NCI-H1930 (cell line): ENCODE results near the gene SANBR.
A peak's percentile ranks its signal among the peaks of the same experiment; 100 is the strongest.
"Not testable (repeated sequence)": the region's sequence is repeated elsewhere in the genome, so short reads cannot be mapped to it uniquely, and the experiment has no call there.

Experiments used
- DNase-seq, 2 experiments: peaks; one replicate each; lab custom pipeline; 2025; lab: John Stamatoyannopoulos, UW

The SANBR gene

DNA sequence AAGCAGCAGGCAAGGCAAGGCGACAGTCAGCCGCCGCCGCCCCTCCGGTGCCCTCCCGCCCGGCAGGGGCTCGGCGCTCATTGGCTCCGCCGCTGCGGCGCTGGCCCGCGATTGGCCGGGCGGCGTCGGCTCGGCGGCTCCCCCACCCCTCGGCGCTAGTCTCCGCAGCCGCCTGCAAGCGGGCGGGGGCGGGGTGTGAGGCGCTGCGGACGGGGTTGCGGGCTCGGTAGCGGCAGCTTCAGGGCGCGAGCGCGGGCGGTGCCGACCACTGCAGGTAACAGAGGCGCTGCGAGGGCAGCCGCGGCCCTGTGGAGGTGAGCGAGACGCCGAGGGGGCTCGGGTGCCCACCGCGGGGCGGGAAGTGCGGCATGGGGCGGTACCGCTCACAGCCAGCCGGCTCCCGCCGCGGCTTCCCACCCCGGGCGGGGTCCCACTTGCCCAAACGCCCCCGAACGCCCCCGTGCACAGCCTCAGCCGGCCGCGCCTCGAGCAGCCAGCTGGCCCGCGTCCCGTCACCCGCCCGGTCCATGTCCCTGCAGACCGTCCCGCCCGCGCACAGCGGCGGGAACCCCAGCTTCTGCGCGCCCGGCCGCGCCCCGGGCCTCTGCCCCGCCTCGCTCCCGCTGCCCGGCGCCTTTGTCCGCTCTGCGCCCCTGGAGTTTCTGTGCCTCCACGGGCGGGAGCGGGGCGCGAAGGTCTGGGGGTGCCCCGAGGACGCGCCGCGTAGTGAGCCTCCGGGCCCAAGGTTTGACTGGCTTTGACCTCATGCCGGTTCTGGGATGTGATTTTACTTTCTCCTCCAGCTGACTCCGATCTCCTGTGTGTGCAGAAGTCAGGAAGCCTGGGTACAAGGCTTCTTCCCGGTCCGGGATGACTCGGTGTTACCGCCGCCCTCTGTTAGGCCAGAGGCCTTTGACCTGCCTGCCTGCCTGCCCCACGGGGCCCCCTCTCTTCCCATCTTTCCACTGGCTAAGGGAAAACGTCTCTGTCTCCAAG lies at the start of gene SANBR:
TSS of gene SANBR (plus strand) at position 158 of the 996 bp plus-strand sequence. CDS start 4,480 bp downstream, outside the sequence.
- peak; percentile 72 to 88 for DNase-seq

DNA sequence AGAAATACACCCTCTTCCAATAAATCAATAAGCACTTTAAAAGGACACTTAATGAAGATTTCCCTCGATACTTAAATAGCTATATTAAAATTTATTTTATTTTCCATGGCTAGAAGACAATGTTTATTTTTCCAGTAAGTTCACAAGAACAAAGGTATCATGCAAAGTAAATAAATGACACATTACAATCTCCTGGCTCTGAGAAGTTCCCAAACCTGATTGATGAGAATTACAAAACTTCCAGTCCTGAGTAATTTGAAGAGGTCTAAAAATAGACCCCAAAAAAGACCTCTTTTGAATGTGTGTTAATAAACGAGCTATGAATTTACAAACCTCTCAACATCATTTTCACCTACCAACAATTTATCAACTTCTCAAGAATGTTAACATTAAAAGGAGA lies 49.7 kb upstream of the SANBR start:
- no peak for DNase-seq

DNA sequence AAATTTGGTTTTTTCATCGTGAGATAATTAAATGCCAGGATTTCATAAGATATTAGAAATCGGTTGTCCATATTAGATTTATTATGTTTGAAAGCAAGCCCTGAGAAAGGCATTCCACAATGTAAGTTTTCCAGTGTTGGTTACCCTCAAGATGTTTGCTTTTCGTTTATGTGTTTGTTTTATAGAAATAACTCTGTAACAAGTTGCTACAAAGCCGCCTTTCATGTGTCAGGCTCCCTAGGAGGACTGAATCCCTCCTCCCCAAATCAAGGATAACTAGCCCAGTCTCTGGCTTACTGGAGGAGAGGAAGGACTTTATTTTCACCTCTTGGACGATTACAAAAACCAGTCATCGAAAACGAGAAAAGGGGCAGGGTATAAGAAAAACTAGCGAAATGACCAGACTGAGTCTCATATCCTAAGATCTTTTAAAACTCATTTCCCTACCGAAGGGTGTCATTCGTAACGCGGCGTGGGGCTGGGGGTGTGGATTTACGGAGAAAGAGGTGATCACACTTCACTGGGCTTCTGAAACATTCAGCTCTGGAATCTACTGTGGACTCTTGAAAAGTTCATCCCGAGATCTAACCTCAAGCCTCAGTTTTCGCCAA lies 49.2 kb upstream of the SANBR start:
- DNase-seq, result no peak

DNA sequence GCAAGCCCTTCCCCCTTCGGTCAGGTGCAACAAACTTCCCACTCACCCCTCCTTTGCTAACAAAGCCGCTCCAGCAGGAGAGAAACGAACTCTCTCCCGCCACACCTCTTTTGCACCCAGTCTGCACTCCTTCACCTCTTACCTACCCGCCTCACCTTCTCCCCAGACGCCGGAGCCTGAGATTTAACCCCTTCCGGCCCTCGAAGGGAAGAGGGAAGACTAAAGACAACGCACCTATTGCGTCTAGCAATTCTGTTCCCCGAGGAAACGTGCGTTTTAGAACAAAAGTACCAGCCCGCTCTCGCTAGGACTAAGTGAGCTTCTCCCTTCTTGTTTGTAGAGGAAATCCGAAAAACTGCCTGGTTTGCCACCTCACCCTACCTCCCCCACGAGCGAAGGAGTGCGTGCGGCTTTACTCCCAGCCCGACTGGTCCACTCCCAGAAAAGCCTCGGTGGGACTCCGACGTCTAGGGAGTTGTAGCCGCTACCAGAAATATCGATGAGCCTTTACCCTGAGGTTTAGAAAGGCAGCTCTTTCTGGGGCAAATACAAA lies 48.6 kb upstream of the SANBR start:
- peak; percentile 44 to 78 for DNase-seq

DNA sequence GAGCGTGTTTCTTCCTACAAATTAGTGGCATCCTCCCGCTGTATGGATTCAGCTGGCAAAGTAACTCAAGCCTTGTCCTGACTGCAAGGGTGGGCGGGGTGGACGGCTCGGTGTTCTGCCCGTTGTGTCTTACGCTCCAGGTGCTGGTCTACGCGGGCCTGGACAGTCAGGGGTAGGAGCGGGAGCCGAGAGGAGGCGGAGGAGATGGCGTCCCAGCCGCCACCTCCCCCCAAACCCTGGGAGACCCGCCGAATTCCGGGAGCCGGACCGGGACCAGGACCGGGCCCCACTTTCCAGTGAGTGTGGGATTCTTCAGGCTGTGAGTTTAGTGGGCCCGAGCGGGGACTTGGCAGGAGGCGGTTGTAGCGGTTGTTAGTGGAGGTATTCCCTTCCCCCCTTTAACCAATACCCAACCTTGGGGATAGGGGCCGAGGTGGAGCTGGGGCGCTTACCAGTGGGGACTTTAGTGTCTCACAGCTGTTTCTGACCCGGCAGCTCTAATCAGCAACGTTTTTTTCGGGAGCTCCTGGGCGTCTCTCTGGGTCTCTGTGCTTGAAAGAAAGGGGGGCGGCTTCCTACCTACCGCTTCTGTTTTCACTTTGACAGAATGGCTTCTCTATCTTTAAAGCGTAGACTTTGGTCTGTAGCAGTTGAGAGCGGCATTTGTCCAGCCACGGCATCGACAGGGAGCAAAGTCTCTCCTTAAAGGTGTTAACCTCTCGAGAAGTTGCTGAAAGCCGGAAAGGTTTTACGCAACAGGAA lies 47.9 kb upstream of the SANBR start, which contains the start of the genes PEX13 and PUS10:
TSS of gene PEX13 (plus strand) at position 165 of the 762 bp plus-strand sequence. CDS start at position 205, 40 bp downstream.
TSS of gene PUS10 (minus strand) at position 700 of the 762 bp plus-strand sequence. CDS start 6,365 bp downstream, outside the sequence.
- peak; percentile 46 to 77 for DNase-seq

DNA sequence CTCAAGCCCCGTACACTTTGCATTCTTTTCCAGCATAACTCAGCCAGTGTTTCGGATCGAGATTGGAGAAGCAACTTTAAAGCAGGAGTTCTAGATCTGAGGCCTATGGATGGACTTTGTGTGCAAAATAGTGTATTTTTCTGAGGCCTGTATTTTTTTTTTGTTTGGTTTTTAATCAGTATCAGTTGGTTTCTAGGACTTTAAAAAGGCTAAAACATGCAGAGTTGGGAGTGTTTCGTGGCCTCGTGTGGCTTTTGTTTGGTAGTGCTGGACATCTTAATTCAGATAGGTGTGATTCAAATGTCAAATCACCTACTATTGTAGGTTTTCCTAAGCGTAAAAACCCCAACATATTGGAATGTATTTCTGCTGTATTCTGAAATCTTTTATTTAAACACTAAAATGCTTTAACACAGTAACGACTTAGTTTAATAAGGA lies 47.3 kb upstream of the SANBR start:
- DNase-seq, result no peak

DNA sequence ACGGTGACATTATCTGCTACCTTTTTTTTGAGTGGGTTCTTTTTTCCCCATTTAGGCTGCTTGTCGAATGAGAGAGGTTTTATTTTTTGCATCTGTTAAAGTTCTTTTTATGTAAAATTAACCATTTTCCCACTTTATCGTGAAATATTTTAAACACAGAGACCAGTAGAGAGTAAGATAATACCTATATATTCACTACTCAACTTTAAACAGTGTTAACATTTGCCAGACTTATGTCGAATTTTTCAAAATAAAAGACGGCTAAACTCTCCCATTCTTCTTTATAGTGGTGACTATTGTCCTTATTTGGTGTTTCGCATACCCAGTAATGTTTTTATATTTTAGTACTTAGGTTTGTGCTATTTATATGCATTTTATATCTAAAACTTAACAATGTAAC lies 46.9 kb upstream of the SANBR start:
- DNase-seq, result no peak

DNA sequence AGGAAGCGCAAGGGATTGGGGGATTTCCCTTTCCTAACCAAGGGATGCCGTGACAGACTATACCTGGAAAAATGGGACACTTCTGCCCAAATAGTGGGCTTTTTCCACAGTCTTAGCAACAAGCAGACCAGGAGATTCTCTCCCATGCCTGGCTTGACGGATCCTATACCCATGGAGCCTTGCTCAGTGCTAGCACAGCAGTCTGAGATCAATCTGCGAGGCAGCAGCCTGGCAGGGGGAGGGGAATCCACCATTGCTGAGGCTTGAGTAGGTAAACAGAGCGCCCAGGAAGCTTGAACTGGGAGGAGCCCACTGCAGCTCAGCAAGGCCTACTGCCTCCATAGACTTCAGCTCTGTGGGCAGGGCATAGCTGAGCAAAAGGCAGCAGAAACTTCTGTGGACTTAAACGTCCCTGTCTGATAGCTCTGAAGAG lies 44.4 kb upstream of the SANBR start:
- DNase-seq, result no peak

DNA sequence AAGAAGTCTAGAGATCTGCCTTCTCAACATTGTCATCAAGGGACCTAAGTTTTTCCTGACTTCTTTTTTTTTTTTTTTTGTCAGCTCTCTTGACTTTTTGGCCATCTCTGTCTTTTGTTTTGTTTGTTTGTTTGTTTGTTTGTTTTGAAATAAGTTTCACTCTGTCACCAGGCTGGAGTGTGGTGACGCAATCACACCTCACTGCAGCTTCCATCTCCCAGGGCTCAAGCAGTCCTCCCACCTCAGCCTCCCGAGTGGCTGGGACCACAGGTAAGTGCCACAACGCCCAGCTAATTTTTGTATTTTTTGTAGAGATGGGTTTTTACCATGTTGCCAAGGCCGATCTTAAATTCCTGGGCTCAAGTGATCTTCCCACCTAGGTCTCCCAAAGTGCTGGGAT lies 42.0 kb upstream of the SANBR start:
- DNase-seq, result no peak

DNA sequence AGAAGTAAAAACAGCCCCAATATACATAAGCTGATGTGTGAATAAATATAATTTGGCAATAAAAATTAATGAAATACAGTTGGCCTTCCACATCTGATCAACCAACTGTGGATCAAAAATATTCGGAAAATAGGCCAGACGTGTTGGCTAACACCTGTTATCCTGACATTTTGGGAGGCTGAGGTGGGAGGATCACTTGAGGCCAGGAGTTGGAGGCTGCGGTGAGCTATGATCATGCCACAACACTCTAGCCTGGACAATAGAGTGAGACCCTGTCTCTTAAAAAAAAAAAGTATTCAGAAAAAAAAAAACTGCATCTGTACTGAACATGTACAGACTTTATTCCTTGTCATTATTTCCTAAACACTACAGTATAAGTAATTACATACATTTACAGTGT lies 36.1 kb upstream of the SANBR start:
- DNase-seq, result no peak

DNA sequence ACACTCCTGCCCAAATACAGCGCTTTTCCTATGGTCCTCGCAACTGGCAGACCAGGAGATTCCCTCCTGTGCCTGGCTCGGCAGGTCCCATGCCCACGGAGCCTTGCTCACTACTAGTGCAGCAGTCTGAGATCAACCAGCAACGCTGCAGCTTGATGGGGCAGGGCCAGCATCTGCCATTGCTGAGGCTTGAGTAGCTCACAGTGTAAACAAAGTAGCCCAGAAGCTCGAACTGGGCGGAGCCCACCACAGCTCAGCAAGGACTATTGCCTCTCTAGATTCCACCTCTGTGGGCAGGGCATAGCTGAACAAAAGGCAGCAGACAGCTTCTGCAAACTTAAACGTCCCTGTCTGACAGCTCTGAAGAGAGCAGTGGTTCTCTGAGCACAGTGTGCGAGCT lies 31.1 kb upstream of the SANBR start:
- DNase-seq, result not testable (repeated sequence)

DNA sequence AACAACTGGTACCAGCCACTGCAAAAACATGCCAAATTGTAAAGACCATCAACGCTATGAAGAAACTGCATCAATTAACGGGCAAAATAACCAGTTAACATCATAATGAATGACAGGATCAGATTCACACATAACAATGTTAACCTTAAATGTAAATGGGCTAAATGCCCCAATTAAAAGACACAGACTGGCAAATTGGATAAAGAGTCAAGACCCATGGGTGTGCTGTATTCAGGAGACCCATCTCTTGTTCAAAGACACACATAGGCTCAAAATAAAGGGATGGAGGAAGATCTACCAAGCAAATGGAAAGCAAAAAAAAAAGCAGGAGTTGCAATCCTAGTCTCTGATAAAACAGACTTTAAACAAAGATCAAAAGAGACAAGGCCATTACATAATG lies 29.0 kb upstream of the SANBR start:
- not testable (repeated sequence) for DNase-seq

DNA sequence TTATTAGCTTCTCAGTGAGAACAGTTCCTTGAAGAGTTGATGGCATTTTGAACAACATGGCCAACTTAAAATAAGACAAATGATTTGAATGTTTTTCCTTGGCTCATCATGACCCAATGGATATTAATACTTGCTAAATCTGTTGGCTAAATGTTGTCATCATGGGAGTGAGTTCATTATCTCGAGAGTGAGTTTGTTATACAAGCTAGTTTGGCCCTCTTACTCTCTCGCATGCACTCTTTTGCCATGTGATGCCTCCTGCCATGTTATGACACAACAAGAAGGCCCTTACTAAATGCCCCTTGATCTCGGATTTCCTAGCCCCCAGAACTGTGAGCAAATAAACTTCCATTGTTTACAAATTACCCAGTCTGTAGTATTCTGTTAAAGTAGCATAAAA lies 22.9 kb upstream of the SANBR start:
- DNase-seq, result no peak

DNA sequence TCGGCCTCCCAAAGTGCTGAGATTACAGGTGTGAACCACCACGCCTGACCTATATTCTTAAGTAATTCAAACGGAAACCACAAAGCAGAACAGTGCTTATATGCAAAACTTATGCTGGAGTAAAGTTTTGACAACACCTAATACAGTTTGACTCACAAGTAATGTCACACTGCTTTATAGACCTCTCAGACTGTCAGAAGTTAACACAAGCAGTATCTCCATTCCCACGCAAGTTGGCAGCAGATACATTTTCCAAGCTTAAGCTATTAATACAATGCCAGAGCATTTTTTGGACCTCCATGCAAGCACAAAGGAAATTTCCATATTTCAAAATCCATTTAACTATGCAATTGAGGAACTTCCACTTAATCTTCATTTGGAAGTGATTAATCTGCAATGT lies 21.0 kb upstream of the SANBR start:
- DNase-seq, result no peak

DNA sequence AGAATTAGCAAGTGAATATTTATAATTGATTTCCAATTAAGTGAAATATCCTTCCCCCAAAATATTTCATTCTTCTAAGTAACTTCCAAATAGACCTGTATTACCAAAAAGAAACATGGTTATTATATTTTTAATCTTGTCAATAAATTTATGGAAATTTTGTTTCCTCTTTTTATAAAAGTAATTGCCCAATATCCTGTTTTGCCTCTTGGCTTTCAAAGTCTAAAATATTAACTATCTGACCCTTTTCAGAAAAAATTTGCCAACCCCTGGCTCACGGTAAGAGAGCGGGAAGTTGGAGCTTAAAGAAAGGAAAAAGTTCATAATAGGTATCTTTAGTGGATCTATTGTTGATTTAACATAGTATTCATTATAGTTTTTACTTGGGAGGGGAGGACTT lies 20.4 kb upstream of the SANBR start:
- DNase-seq, result no peak

DNA sequence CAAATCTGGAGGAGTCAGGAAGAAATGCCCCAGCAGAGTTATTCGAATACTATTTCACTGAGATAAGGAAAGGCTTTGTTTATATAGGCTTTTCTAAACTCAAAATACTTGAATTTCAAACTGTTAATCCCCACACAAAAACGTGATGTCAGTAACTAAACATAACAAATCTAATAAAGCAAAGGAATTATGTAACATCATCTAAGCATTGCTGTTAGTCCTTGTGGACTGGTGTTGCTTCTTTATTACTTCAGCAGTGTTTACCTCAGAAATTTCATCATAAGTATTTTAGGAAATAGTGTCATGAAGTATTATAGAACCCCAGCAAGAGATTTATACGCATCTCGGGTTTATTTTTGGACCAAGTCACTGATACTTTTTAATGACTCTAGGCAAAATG lies 19.7 kb upstream of the SANBR start:
- DNase-seq, result no peak

DNA sequence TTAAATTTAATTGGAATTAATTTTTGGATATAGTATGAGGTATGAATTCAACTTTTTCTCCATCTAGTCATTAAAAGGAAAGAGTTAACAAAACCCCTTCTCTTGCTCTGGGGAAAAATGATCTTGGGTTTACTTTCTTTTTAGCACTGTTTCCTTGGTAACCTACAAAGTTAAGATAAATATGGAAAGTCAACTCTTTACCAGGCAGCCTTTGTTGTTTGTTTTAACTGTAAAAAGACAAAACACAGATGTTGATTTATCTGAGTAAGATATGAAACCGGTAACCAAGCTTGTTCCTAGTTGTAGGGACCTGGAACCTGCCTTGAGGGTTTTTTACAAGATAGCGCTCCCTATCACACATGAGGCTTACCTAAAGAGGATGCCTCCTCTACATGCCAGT lies 10.1 kb upstream of the SANBR start:
- DNase-seq, result no peak

DNA sequence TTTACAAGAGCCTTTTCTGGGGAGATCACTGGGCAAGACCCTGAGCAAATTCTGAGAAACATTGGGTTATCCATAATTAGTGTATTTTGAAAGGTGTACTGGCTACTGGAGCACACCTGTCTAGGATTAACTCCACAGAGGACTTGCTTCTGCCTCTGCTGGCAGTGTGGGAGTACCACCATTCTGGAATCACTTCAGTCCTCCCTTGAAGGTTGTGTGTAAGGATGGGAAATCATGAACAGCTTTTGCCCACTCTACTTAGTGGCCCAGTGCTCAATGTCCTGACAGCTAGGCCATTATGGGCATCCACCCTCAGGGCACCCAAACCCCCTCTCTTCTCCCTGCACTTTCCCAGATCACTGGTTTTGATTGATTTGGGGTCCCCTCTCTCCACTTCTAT lies 8.1 kb upstream of the SANBR start:
- no peak for DNase-seq

DNA sequence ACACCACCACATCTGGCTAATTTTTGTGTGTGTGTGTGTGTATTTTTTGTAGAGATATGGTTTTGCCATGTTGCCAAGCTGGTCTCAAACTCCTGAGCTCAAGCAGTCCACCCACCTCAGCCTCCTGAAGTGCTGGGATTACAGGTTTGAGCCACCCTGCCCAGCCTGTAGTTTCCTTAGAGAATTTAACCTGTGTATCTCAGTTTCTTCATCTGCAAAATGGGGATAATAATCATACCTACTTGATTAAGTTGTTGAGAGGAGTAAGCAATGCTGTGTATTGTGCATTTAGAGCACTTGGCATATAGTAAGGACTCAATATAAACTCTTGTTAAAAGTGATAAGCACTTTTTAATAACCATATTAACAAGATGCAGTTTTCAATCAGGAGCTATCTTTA lies 6.3 kb upstream of the SANBR start:
- no peak for DNase-seq

DNA sequence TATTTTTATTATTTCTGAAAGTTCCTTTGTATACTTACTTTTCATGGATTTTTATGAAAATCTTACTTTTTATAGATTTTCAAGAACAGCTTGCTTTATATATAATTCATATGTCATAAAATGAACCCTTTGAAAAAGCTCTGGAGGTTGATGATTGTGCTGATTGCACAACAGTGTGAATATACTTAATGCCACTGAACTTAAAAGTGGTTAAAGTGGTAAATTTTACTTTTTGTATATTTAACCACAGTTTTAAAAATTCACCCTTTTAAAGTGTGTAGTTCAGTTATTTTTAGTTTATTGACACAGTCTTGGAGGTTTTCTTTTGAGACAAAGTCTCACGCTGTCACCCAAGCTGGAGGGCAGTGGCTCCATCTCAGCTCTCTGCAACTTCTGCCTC lies 8.4 kb downstream of the SANBR start:
- no peak for DNase-seq

DNA sequence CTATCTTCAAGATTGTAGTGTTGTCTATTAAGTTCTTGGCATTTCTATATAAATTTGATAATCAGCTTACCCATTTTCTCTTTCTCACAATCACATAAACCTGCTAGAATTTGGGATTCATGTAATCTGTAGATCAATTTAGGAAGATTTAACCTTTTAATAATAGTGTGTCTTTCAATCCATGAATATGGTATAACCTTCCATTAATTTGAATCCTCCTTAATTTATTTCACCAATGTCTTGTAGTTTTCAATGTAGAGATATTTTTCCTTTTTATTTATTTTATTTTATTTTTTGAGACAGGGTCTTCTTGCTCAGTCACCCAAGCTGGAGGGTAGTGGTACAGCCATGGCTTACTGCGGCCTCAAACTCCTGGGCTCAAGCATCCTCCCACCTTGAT lies 20.2 kb downstream of the SANBR start:
- DNase-seq, result no peak

DNA sequence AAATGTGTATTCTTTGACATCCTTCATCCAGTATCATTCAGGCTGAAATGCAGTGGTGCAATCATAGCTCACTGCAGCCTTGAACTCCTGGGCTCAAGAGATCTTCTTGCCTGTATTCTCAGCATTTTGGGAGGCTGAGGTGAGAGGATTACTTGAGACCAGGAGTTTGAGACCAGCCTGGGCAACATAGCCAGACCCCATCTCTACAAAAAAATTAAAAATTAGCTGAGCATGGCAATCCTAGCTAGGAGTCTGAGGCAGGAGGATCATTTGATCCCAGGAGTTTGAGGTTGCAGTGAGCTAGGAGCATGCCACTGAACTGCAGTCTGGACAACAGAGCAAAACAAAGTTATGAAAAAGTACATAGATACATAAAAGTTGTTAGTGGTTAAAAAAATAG lies 24.1 kb downstream of the SANBR start:
- no peak for DNase-seq
